Astrocyte of the cerebellum (primary cell): ENCODE data around the gene LRRC8D.

Source experiments
- DNase-seq: peaks from one replicate; pipeline ENCODE4 v3.0.0-alpha.2; 2011; ENCODE audit warnings: low read depth
- H3K4me3 ChIP-seq: 2 replicates; pipeline ENCODE4 v1.5.1; 2011; ENCODE audit warnings: mild to moderate bottlenecking, low read depth, low read length, moderate library complexity
- in situ Hi-C: cut with HindIII; loops from 2 replicates; pipeline ENCODE4 v1.10.0; 2017; ENCODE audit warnings: low sequenced_read_pairs
- TF ChIP-seq, protein P1 (sequence below): IDR thresholded peaks from 2 replicates; pipeline ENCODE4 v1.5.1; 2012; ENCODE audit warnings: low read length, low read depth, moderate library complexity, mild to moderate bottlenecking; ENCODE audit errors: missing control alignments

The LRRC8D gene

DNA sequence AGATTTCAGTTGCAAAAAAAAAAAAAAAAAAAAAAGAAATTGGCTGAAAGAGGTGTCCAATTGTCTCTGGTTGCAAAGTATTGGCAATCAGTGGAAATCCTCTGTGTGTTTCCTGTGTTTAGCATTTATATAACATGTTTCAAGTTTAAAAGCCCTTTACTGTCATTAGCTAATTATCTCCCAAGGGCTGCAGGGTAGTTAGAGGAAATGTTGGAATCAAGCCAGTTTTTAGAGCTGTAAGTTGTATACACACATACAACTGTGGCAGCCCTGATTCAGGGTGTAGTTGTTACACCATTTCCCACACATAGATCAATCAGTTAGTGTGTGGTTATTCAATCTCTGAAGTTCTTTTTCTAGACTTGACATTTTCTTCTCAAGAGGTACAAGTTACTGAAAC is 165.2 kb downstream of the LRRC8D start:
- no peak for DNase-seq
- TF ChIP-seq, protein P1, sequence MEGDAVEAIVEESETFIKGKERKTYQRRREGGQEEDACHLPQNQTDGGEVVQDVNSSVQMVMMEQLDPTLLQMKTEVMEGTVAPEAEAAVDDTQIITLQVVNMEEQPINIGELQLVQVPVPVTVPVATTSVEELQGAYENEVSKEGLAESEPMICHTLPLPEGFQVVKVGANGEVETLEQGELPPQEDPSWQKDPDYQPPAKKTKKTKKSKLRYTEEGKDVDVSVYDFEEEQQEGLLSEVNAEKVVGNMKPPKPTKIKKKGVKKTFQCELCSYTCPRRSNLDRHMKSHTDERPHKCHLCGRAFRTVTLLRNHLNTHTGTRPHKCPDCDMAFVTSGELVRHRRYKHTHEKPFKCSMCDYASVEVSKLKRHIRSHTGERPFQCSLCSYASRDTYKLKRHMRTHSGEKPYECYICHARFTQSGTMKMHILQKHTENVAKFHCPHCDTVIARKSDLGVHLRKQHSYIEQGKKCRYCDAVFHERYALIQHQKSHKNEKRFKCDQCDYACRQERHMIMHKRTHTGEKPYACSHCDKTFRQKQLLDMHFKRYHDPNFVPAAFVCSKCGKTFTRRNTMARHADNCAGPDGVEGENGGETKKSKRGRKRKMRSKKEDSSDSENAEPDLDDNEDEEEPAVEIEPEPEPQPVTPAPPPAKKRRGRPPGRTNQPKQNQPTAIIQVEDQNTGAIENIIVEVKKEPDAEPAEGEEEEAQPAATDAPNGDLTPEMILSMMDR: no peak
- no peak overlapping the region for H3K4me3 ChIP-seq
- in situ Hi-C loops: no loop called here
